Prostate gland (tissue), 2 donors: ENCODE data around the gene NFIC.

Experiments
- CTCF ChIP-seq, 4 experiments: fragments of 200-600 bp in 2 of 4; fragments of 450-650 bp in 2 of 4; sonication (generic) in 2 of 4; IDR thresholded peaks; 1 replicate in 3 of 4; 2 replicates in 1 of 4; pipeline ENCODE4 v1.5.1; 2016 to 2019; ENCODE audit warnings: antibody characterized with exemption in 4 of 4, mild to moderate bottlenecking in 2 of 4, moderate library complexity in 2 of 4
- POLR2A ChIP-seq: fragments of 450-650 bp; IDR thresholded peaks from one replicate; pipeline ENCODE4 v1.6.1; 2016; ENCODE audit warnings: antibody characterized with exemption, mild to moderate bottlenecking
- POLR2AphosphoS5 ChIP-seq: sonication (generic); formaldehyde crosslinking; IDR thresholded peaks from one replicate; pipeline ENCODE4 v1.6.1; 2017; ENCODE audit warnings: antibody characterized with exemption

- TF ChIP-seq CTCF (IDR thresholded peaks at IDR 0.05) (no peak), POLR2A (no peak), POLR2AphosphoS5 (no peak)
These were observed 4.6 kb downstream of the NFIC start for GRCh38 chr19:3370728-3371591.
